ENCODE measurements around the gene MBD5.

GRCh38 chr2:147998203-147998602, 22.7 kb upstream of the MBD5 start:
- TF ChIP-seq CTCF (IDR thresholded peaks at IDR 0.05; ENCODE audit: low read depth, low read length, missing input control): no peak
- TF ChIP-seq EGR1 (IDR thresholded peaks at IDR 0.05; ENCODE audit: low read depth in 2 of 2): no peak
- no peak for TF ChIP-seq GABPA (IDR thresholded peaks at IDR 0.05 in 1 of 2, conservative IDR thresholded peaks at IDR 0.05 in 1 of 2)
- TF ChIP-seq TAF1 (conservative IDR thresholded peaks at IDR 0.05): no peak
- no peak for TF ChIP-seq SP1 (IDR thresholded peaks at IDR 0.05)
- TF ChIP-seq RAD21 (IDR thresholded peaks at IDR 0.05): no peak
- TF ChIP-seq RXRA (IDR thresholded peaks at IDR 0.05): no peak
- no peak for TF ChIP-seq ATF3 (IDR thresholded peaks at IDR 0.05)
- TF ChIP-seq FOXA1 (IDR thresholded peaks at IDR 0.05): no peak

Data from liver (tissue), 3 donors.